BLaER1 treated with 17β-estradiol and CSF1 and Interleukin-3, amounts not matched to agents 10 nM and 100 nM (cell line): ENCODE results near the gene FANCD2.
A peak's percentile ranks its signal among the peaks of the same experiment; 100 is the strongest.

Experiments used
- H3K27ac ChIP-seq, 11 experiments: shearing (Covaris generic); formaldehyde crosslinking; 2 replicates each; pipeline ENCODE4 v1.8.1; 2022
- H3K27me3 ChIP-seq, 11 experiments: shearing (Covaris generic); formaldehyde crosslinking; 2 replicates each; pipeline ENCODE4 v1.8.1; 2022
- H3K36me3 ChIP-seq, 11 experiments: shearing (Covaris generic); formaldehyde crosslinking; 2 replicates each; pipeline ENCODE4 v1.8.1; 2022
- H3K4me1 ChIP-seq, 10 experiments: shearing (Covaris generic); formaldehyde crosslinking; 2 replicates each; pipeline ENCODE4 v1.8.1; 2022
- H3K4me2 ChIP-seq, 11 experiments: shearing (Covaris generic); formaldehyde crosslinking; 2 replicates each; pipeline ENCODE4 v1.8.1; 2022
- H3K4me3 ChIP-seq, 10 experiments: shearing (Covaris generic); formaldehyde crosslinking; 2 replicates each; pipeline ENCODE4 v1.8.1; 2022
- H3K9ac ChIP-seq, 11 experiments: shearing (Covaris generic); formaldehyde crosslinking; 2 replicates each; pipeline ENCODE4 v1.8.1; 2022
- H3K9me3 ChIP-seq, 11 experiments: shearing (Covaris generic); formaldehyde crosslinking; replicated peaks in 1 of 11; 2 replicates each; pipeline ENCODE4 v1.8.1; 2022
- H4K20me1 ChIP-seq, 11 experiments: shearing (Covaris generic); formaldehyde crosslinking; 2 replicates each; pipeline ENCODE4 v1.8.1; 2022
- Cebpa-rat ChIP-seq, 11 experiments: shearing (Covaris generic); IDR thresholded peaks; 2 replicates each; pipeline ENCODE4 v1.8.1; 2022

FANCD2 gene

GRCh38 chr3:10136426-10137005, 110.3 kb downstream of the FANCD2 start:
- Histone ChIP-seq H3K9ac (no peak overlapping the region), H3K27me3 (no peaks in the 10 kb centered on the region), H3K4me3 (no peak overlapping the region), H3K4me1 (peaks cover 0 to 24% (median 5%) of the 10 kb centered on the region in 10 experiments; a peak in 10 of 20 replicates), H4K20me1 (no peaks in the 10 kb centered on the region; a peak in 2 of 22 replicates), H3K36me3 (peaks cover 0 to 12% (median 4%) of the 10 kb centered on the region in 11 experiments; a peak in 6 of 22 replicates), H3K9me3 (peaks cover 0 to 14% (median 8%) of the 10 kb centered on the region in 11 experiments; a peak in 10 of 22 replicates), H3K27ac (peak overlapping the region in 4 of 11 experiments; percentile 32 to 48 (median 39); a peak in 7 of 22 replicates), H3K4me2 (0 out of 22 replicates have a peak overlapping the region, but pooled peaks of 1 of the 11 experiments have one; percentile 0)
- TF ChIP-seq Cebpa-rat (IDR thresholded peaks at IDR 0.05): no peak

DNA sequence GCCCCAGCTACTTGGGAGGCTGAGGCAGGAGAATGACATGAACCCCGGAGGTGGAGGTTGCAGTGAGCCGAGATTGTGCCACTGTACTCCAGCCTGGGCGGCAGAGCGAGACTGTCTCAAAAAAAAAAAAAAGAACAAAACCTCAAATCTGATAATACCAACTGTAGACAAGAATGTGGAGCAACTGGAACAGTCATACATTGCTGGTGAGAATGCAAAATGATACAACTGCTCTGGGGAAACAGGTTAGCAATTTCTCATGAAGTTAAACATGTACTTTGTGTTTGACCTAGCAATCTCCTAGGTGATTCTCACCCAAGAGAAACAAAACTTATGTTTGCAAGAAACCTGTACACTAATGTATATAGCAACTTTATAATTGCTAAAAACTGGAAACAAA, 110.9 kb downstream of the FANCD2 start:
- H3K4me3 ChIP-seq: no peak overlapping the region
- H3K4me1 ChIP-seq: peaks cover 0 to 24% (median 5%) of the 10 kb centered on the region in 10 experiments; a peak in 10 of 20 replicates
- peak overlapping the region in 8 of 11 experiments; percentile 7 to 50 (median 34); a peak in 12 of 22 replicates for H3K27ac ChIP-seq
- H3K27me3 ChIP-seq: no peaks in the 10 kb centered on the region
- H3K9ac ChIP-seq: no peak overlapping the region
- H3K36me3 ChIP-seq: peaks cover 0 to 7% (median 1%) of the 10 kb centered on the region in 11 experiments; a peak in 4 of 22 replicates
- peaks cover 0 to 14% (median 8%) of the 10 kb centered on the region in 11 experiments; a peak in 10 of 22 replicates for H3K9me3 ChIP-seq
- peak overlapping the region in 2 of 11 experiments; percentile 0 to 15; a peak in 1 of 22 replicates for H3K4me2 ChIP-seq
- TF ChIP-seq Cebpa-rat (IDR thresholded peaks at IDR 0.05): peak in 1 of 11 experiments; percentile 47; a peak in 1 of 22 replicates
- no peaks in the 10 kb centered on the region; a peak in 1 of 22 replicates for H4K20me1 ChIP-seq

DNA sequence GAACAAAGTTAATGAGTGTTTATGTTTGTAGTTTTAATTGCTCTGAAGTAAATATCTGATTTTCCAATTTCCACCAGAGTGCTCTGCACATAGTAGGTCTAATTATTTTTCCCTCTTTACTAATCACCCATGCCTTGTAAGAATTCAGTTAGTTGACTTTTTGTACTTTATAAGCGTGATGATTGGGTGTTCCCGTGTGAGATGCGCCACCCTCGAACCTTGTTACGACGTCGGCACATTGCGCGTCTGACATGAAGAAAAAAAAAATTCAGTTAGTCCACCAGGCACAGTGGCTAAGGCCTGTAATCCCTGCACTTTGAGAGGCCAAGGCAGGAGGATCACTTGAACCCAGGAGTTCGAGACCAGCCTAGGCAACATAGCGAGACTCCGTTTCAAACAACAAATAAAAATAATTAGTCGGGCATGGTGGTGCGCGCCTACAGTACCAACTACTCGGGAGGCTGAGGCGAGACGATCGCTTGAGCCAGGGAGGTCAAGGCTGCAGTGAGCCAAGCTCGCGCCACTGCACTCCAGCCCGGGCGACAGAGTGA, 114.8 kb downstream of the FANCD2 start:
- H3K9ac ChIP-seq: peak overlapping the region; percentile 86 to 98 (median 96); a peak in 20 of 22 replicates
- H3K27ac ChIP-seq: peak overlapping the region; percentile 88 to 98 (median 97); a peak in 21 of 22 replicates
- peaks cover 31 to 46% (median 38%) of the 10 kb centered on the region in 10 experiments for H3K4me1 ChIP-seq
- H3K36me3 ChIP-seq: peaks cover 0 to 35% (median 27%) of the 10 kb centered on the region in 11 experiments; a peak in 21 of 22 replicates
- H4K20me1 ChIP-seq: peaks cover 30 to 39% (median 38%) of the 10 kb centered on the region in 11 experiments
- TF ChIP-seq Cebpa-rat (IDR thresholded peaks at IDR 0.05): no peak
- H3K9me3 ChIP-seq: peaks cover 0 to 9% (median 5%) of the 10 kb centered on the region in 11 experiments; a peak in 8 of 22 replicates
- H3K4me2 ChIP-seq: peak overlapping the region; percentile 32 to 98 (median 86); a peak in 21 of 22 replicates
- H3K4me3 ChIP-seq: peak overlapping the region; percentile 72 to 87 (median 78); a peak in 15 of 20 replicates
- H3K27me3 ChIP-seq: no peaks in the 10 kb centered on the region

- TF ChIP-seq Cebpa-rat (IDR thresholded peaks at IDR 0.05): peak in 4 of 11 experiments; percentile 16 to 38 (median 27); a peak in 3 of 22 replicates
- peak overlapping the region; percentile 86 to 98 (median 96) for H3K9ac ChIP-seq
- H3K9me3 ChIP-seq: no peaks in the 10 kb centered on the region
- H4K20me1 ChIP-seq: peaks cover 45 to 57% (median 56%) of the 10 kb centered on the region in 11 experiments
- H3K4me3 ChIP-seq: peak overlapping the region; percentile 72 to 87 (median 78)
- peaks cover 32 to 56% (median 48%) of the 10 kb centered on the region in 10 experiments for H3K4me1 ChIP-seq
- peaks cover 15 to 54% (median 45%) of the 10 kb centered on the region in 11 experiments; a peak in 21 of 22 replicates for H3K36me3 ChIP-seq
- H3K27ac ChIP-seq: peak overlapping the region; percentile 88 to 98 (median 97)
- H3K4me2 ChIP-seq: peak overlapping the region; percentile 82 to 98 (median 94)
- no peaks in the 10 kb centered on the region for H3K27me3 ChIP-seq
Measured at GRCh38 chr3:10142707-10143560, 116.7 kb downstream of the FANCD2 start.

DNA sequence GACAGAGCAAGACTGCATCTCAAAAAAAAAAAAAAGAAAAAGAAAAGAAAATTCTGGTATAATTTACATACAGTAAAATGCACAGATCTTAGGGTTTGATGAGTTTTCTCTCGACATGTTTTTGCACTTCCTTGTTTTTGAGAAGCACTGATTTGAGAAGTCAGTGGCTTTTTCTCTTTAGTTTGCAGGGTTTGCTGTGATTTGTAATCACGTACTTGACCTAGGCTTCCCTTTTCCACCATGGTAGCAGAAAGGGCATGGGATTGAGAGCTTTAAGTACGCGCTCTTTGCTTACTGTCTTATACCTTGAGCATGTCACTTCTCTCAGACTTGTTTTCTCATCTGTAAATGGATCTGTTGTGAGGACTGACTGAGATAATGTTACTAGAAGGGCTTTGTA, 119.4 kb downstream of the FANCD2 start:
- H3K4me1 ChIP-seq: peaks cover 32 to 78% (median 56%) of the 10 kb centered on the region in 10 experiments
- H3K27me3 ChIP-seq: no peaks in the 10 kb centered on the region
- H3K9me3 ChIP-seq: no peaks in the 10 kb centered on the region
- H3K36me3 ChIP-seq: peaks cover 38 to 81% (median 71%) of the 10 kb centered on the region in 11 experiments
- H3K4me2 ChIP-seq: peak overlapping the region; percentile 82 to 98 (median 94); a peak in 21 of 22 replicates
- H4K20me1 ChIP-seq: peaks cover 65 to 85% (median 82%) of the 10 kb centered on the region in 11 experiments
- no peak for TF ChIP-seq Cebpa-rat (IDR thresholded peaks at IDR 0.05)
- peak overlapping the region in 3 of 11 experiments; percentile 46 to 67 (median 58); a peak in 5 of 22 replicates for H3K9ac ChIP-seq
- H3K27ac ChIP-seq: peak overlapping the region in 4 of 11 experiments; percentile 23 to 61 (median 41); a peak in 5 of 22 replicates
- H3K4me3 ChIP-seq: peak overlapping the region in 7 of 10 experiments; percentile 31 to 87 (median 74); a peak in 11 of 20 replicates

GRCh38 chr3:10149226-10149625, 123.0 kb downstream of the FANCD2 start:
- Histone ChIP-seq H4K20me1 (peaks cover 51 to 78% (median 65%) of the 10 kb centered on the region in 11 experiments; a peak in 21 of 22 replicates), H3K4me1 (peaks cover 16 to 60% (median 39%) of the 10 kb centered on the region in 10 experiments), H3K36me3 (peaks cover 73 to 100% (median 97%) of the 10 kb centered on the region in 11 experiments), H3K27me3 (no peaks in the 10 kb centered on the region), H3K9ac (peak overlapping the region in 5 of 11 experiments; percentile 2 to 42 (median 17); a peak in 6 of 22 replicates), H3K4me3 (no peak overlapping the region), H3K9me3 (no peaks in the 10 kb centered on the region), H3K4me2 (peak overlapping the region in 5 of 11 experiments; percentile 41 to 65 (median 56); a peak in 10 of 22 replicates), H3K27ac (peak overlapping the region in 5 of 11 experiments; percentile 7 to 42 (median 37); a peak in 5 of 22 replicates)
- TF ChIP-seq Cebpa-rat (IDR thresholded peaks at IDR 0.05): no peak

GRCh38 chr3:10150987-10151386, 124.8 kb downstream of the FANCD2 start:
- Histone ChIP-seq H3K4me2 (no peak overlapping the region), H3K4me1 (peaks cover 0 to 43% (median 21%) of the 10 kb centered on the region in 10 experiments; a peak in 16 of 20 replicates), H3K9ac (no peak overlapping the region), H3K36me3 (peaks cover 81 to 95% (median 91%) of the 10 kb centered on the region in 11 experiments), H3K4me3 (no peak overlapping the region), H3K27me3 (no peaks in the 10 kb centered on the region), H3K9me3 (no peaks in the 10 kb centered on the region), H4K20me1 (peaks cover 38 to 60% (median 47%) of the 10 kb centered on the region in 11 experiments; a peak in 21 of 22 replicates), H3K27ac (no peak overlapping the region)
- TF ChIP-seq Cebpa-rat (IDR thresholded peaks at IDR 0.05): no peak
